PC-3 (cell line): ENCODE results near the gene MED13L. TPM values are rescaled to one million over a fixed set of nuclear protein-coding genes. Genes with fewer than 3 reads are reported as not detected.

Experiments used
- ATAC-seq: fragments of 200-7000 bp; cut with Tn5 transposase; 2 replicates; pipeline ENCODE4 v1.9.1; 2020; ENCODE audit warnings: mild to moderate bottlenecking, moderate library complexity
- BruUV-seq: library from RNA; stranded (reverse); fragments of 400-500 nt; replicated peaks from 2 replicates; lab custom pipeline; 2021; lab: Mats Ljungman, UMichigan
- CTCF ChIA-PET: fragments of 300-600 bp; sonication (Branson Sonifier 250); formaldehyde crosslinking; loops from one replicate; lab custom pipeline; 2022; ENCODE audit warnings: antibody characterized with exemption; lab: Charles Lee
- POLR2A ChIA-PET: fragments of 300-600 bp; sonication (Branson Sonifier 250); formaldehyde crosslinking; loops from one replicate; lab custom pipeline; 2022; ENCODE audit warnings: antibody characterized with exemption; ENCODE audit not compliant: unreplicated experiment; lab: Charles Lee
- DNase-seq: peaks from one replicate; pipeline ENCODE4 v3.0.0-alpha.2; 2015
- H2AFZ ChIP-seq: fragments of 300-600 bp; sonication (generic); 2 replicates; pipeline ENCODE4 v1.6.0; 2016; ENCODE audit warnings: antibody characterized with exemption, low read length
- H3F3A ChIP-seq: fragments of 300-600 bp; sonication (generic); one replicate; pipeline ENCODE4 v1.6.0; 2017; ENCODE audit warnings: antibody characterized with exemption, low read length, control low read depth, mild to moderate bottlenecking; ENCODE audit not compliant: unreplicated experiment
- H3K27ac ChIP-seq: fragments of 300-600 bp; sonication (generic); 2 replicates; pipeline ENCODE4 v1.5.1; 2016; ENCODE audit warnings: mild to moderate bottlenecking, low read length
- H3K27me3 ChIP-seq: fragments of 300-600 bp; sonication (generic); 2 replicates; pipeline ENCODE4 v1.6.1; 2016; ENCODE audit warnings: low read length, mixed read lengths
- H3K36me3 ChIP-seq: fragments of 300-600 bp; sonication (generic); 2 replicates; pipeline ENCODE4 v1.6.1; 2016; ENCODE audit warnings: low read depth, mixed run types, low read length, mixed read lengths
- H3K4me1 ChIP-seq: fragments of 300-600 bp; sonication (generic); 2 replicates; pipeline ENCODE4 v1.5.1; 2016; ENCODE audit warnings: low read length; ENCODE audit not compliant: insufficient read depth
- H3K4me2 ChIP-seq: fragments of 300-600 bp; sonication (generic); 2 replicates; pipeline ENCODE4 v1.6.0; 2016; ENCODE audit warnings: low read length
- H3K4me3 ChIP-seq: fragments of 300-600 bp; sonication (generic); 2 replicates; pipeline ENCODE4 v1.5.1; 2016; ENCODE audit warnings: mild to moderate bottlenecking, low read length, mixed read lengths
- H3K79me2 ChIP-seq: fragments of 300-600 bp; sonication (generic); 2 replicates; pipeline ENCODE4 v1.6.1; 2017; ENCODE audit warnings: low read length, mixed read lengths
- H3K9ac ChIP-seq: fragments of 300-600 bp; sonication (generic); 2 replicates; pipeline ENCODE4 v1.6.0; 2016; ENCODE audit warnings: mild to moderate bottlenecking, low read length
- H3K9me2 ChIP-seq: fragments of 300-600 bp; sonication (generic); replicated peaks from 2 replicates; pipeline ENCODE4 v1.6.1; 2016; ENCODE audit warnings: mixed run types, low read length, mixed read lengths
- H3K9me3 ChIP-seq: fragments of 300-600 bp; sonication (generic); 2 replicates; pipeline ENCODE4 v1.6.1; 2016; ENCODE audit warnings: low read length, mixed read lengths
- H4K20me1 ChIP-seq: fragments of 300-600 bp; sonication (generic); 2 replicates; pipeline ENCODE4 v1.6.1; 2016; ENCODE audit warnings: low read length, mixed read lengths
- EZH2 ChIP-seq: fragments of 300-600 bp; sonication (generic); IDR thresholded peaks from one replicate; pipeline ENCODE4 v1.6.1; 2017; ENCODE audit warnings: antibody characterized with exemption, mild to moderate bottlenecking, low read length; ENCODE audit not compliant: unreplicated experiment
- EZH2phosphoT487 ChIP-seq: fragments of 300-600 bp; sonication (generic); IDR thresholded peaks from 2 replicates; pipeline ENCODE4 v1.6.1; 2018; ENCODE audit warnings: mild to moderate bottlenecking, antibody characterized with exemption, low read length, borderline replicate concordance
- intact Hi-C: fragments of 100-400 bp; cut with micrococcal nuclease; formaldehyde crosslinking; loops from 2 replicates; pipeline ENCODE4 v1.9.0; 2023
- total RNA-seq: library from RNA; depleted of rRNA; stranded (reverse); fragments of >200 nt; gene quantifications from 2 replicates; pipeline ENCODE4 v1.2.3, GENCODE V29; 2014
- TF ChIP-seq, protein P1 (sequence below): fragments of 300-600 bp; sonication (generic); conservative IDR thresholded peaks from 2 replicates; pipeline ENCODE4 v1.5.1; 2017; ENCODE audit warnings: antibody characterized with exemption, low read depth, mild to moderate bottlenecking, low read length

Gene MED13L
- total RNA-seq, 1 experiment from 2014 or later: 61.2 TPM

DNA sequence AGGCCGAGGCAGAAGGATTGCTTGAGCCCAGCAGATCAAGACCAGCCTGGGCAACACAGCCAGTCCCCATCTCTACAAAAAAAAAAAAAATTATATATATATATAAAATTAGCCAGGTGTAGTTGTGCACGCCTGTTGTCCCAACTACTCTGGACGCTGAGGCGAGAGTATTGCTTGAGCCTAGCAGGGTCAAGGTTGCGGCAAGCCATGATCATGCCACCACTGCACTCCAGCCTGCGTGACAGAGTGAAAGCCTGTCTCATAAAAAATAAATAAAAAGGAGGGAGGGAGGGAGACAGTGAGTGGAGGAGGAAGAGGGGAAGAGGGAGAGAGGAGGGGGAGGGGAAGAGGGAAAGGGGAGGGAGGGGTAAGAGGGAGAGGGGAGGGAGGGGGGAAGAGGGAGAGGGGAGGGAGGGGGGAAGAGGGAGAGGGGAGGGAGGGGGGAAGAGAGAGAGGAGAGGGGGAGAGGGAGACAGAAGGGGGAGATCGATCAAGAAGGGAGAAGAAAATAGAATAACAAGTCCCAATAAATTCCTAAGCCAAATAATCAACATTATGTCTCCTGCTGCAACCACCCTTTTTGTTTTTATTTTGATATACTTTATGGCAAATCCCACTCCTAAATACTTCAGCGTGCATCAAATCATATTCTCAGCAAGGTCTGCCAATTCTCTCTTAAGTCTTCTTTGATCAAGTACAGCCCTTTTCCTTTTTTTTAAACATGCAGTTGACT, 163.9 kb downstream of the MED13L start:
- Histone ChIP-seq H3K36me3 (peaks cover 4% of the 10 kb centered on the region; the same call in 1 of the 2 replicates), H3K27me3 (no peaks in the 10 kb centered on the region), H4K20me1 (peaks cover 55% of the 10 kb centered on the region), H3K27ac (no peak overlapping the region), H3K4me2 (no peak overlapping the region), H3K9me2 (no peaks in the 10 kb centered on the region), H2AFZ (no peak overlapping the region), H3K79me2 (peaks cover 85% of the 10 kb centered on the region), H3F3A (no peaks in the 10 kb centered on the region), H3K4me1 (peaks cover 14% of the 10 kb centered on the region), H3K9me3 (no peaks in the 10 kb centered on the region), H3K9ac (no peak overlapping the region), H3K4me3 (no peak overlapping the region)
- POLR2A ChIA-PET: no interaction called here
- no TSS peak for BruUV-seq
- CTCF ChIA-PET: no interaction called here
- DNase-seq: no peak
- TF ChIP-seq EZH2phosphoT487: no peak
- TF ChIP-seq, protein P1, sequence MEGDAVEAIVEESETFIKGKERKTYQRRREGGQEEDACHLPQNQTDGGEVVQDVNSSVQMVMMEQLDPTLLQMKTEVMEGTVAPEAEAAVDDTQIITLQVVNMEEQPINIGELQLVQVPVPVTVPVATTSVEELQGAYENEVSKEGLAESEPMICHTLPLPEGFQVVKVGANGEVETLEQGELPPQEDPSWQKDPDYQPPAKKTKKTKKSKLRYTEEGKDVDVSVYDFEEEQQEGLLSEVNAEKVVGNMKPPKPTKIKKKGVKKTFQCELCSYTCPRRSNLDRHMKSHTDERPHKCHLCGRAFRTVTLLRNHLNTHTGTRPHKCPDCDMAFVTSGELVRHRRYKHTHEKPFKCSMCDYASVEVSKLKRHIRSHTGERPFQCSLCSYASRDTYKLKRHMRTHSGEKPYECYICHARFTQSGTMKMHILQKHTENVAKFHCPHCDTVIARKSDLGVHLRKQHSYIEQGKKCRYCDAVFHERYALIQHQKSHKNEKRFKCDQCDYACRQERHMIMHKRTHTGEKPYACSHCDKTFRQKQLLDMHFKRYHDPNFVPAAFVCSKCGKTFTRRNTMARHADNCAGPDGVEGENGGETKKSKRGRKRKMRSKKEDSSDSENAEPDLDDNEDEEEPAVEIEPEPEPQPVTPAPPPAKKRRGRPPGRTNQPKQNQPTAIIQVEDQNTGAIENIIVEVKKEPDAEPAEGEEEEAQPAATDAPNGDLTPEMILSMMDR: no peak
- intact Hi-C loops: no loop called here
- no peak for ATAC-seq

DNA sequence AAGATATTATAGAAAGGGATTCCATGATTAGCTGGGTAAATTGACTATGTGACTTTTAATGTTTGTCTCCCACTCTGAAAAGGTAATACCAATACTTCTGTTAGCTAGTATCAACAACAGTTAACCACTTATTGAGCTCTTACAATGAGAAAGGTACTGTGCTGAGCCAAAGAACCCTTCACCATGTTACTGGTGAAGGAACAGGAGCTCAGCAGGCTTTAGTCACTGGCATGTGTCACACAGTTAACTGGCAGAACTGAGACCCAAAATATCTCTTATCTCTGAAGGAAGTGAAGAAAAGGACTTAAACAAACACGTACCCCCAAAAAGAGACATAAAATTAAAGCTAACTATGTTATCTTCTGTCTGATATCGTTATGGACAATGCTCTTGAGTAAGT, 170.6 kb downstream of the MED13L start:
- H2AFZ ChIP-seq: no peak overlapping the region
- no peaks in the 10 kb centered on the region for H3K9me2 ChIP-seq
- H3K4me1 ChIP-seq: no peaks in the 10 kb centered on the region
- BruUV-seq: no TSS peak
- no peaks in the 10 kb centered on the region for H3F3A ChIP-seq
- peaks cover 6% of the 10 kb centered on the region for H4K20me1 ChIP-seq
- H3K79me2 ChIP-seq: peaks cover 54% of the 10 kb centered on the region
- no peaks in the 10 kb centered on the region for H3K9me3 ChIP-seq
- DNase-seq (no peak), ATAC-seq (no peak)
- ChIA-PET POLR2A (no interaction called here), CTCF (no interaction called here)
- H3K4me2 ChIP-seq: no peak overlapping the region
- no peak for TF ChIP-seq EZH2phosphoT487
- TF ChIP-seq EZH2: no peak
- TF ChIP-seq, protein P1: no peak
- no peak overlapping the region for H3K27ac ChIP-seq
- no peaks in the 10 kb centered on the region for H3K27me3 ChIP-seq
- no peak overlapping the region for H3K4me3 ChIP-seq
- H3K36me3 ChIP-seq: peaks cover 4% of the 10 kb centered on the region; the same call in 1 of the 2 replicates
- intact Hi-C loops: no loop called here
- no peak overlapping the region for H3K9ac ChIP-seq

DNA sequence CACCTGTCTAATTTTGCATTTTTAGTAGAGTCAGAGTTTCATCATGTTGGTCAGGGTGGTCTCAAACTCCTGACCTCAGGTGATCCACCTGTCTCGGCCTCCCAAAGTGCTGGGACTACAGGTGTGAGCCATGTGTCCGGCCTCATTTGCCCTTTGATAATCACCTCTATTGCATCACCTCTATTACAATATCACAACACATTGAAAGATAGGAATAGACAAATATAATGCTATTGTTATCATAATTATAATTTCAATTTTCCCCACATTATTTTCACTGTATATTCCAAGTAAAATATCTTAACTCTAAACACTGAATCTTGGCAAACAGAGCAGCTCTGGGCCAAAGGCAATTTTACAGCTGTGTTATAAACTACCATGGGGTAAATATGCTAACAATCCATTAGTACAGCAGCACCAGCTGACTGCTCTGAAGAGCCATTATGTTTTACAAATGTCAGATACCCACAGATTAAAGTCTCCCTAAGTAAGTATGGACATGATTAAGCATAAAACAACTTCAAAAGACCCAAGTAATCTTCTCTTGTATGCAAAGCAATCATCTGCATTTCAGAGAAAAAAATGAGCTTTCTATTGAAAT, 173.2 kb downstream of the MED13L start:
- H3K4me2 ChIP-seq: no peak overlapping the region
- H3K9ac ChIP-seq: no peak overlapping the region
- peaks cover 55% of the 10 kb centered on the region for H3K79me2 ChIP-seq
- H3K4me1 ChIP-seq: no peaks in the 10 kb centered on the region
- no peak for ATAC-seq
- DNase-seq: no peak
- no peak for TF ChIP-seq EZH2phosphoT487
- TF ChIP-seq, protein P1: no peak
- no peak for TF ChIP-seq EZH2
- no peaks in the 10 kb centered on the region for H3F3A ChIP-seq
- H3K9me3 ChIP-seq: no peaks in the 10 kb centered on the region
- intact Hi-C loops: no loop called here
- BruUV-seq: no TSS peak
- no peak overlapping the region for H3K4me3 ChIP-seq
- no peaks in the 10 kb centered on the region for H3K27me3 ChIP-seq
- CTCF ChIA-PET: no interaction called here
- H3K36me3 ChIP-seq: peaks cover under 1% of the 10 kb centered on the region; the same call in 1 of the 2 replicates
- H3K27ac ChIP-seq: no peak overlapping the region
- POLR2A ChIA-PET: no interaction called here
- no peaks in the 10 kb centered on the region; the same call in 1 of the 2 replicates for H4K20me1 ChIP-seq
- H3K9me2 ChIP-seq: no peaks in the 10 kb centered on the region
- no peak overlapping the region for H2AFZ ChIP-seq
